IMR-90 (cell line): ENCODE data around the gene LPAR2. TPM values are rescaled to one million over a fixed set of nuclear protein-coding genes. Genes with fewer than 3 reads are reported as not detected.

ENCODE experiments used
- ATAC-seq: fragments of 200-7000 bp; cut with Tn5 transposase; 2 replicates; pipeline ENCODE4 v1.9.1; 2020; ENCODE audit warnings: low read depth, mild to moderate bottlenecking, moderate library complexity
- BruUV-seq: library from RNA; stranded (reverse); fragments of 400-500 nt; replicated peaks from 2 replicates; lab custom pipeline; 2021; lab: Mats Ljungman, UMichigan
- CTCF ChIA-PET: fragments of 300-600 bp; formaldehyde crosslinking; extraction: SDS; loops from one replicate; lab custom pipeline; 2021; ENCODE audit warnings: antibody characterized with exemption; lab: Yijun Ruan, JAX
- POLR2A ChIA-PET: fragments of 300-600 bp; sonication (Branson Sonifier 250); formaldehyde crosslinking; loops from one replicate; lab custom pipeline; 2022; ENCODE audit warnings: antibody characterized with exemption; ENCODE audit not compliant: unreplicated experiment; lab: Charles Lee
- DNase-seq: peaks from one replicate; pipeline ENCODE4 v3.0.0; 2013
- H2AFZ ChIP-seq: replicated peaks from 2 replicates; pipeline ENCODE3; 2013; ENCODE audit warnings: low read length, mild to moderate bottlenecking; ENCODE audit not compliant: poor library complexity
- H2AK5ac ChIP-seq: 2 replicates; pipeline ENCODE4 v1.6.1; 2013; ENCODE audit warnings: low read depth, low read length, inconsistent platforms
- H2AK9ac ChIP-seq: replicated peaks from 2 replicates; pipeline ENCODE3; 2013; ENCODE audit warnings: mild to moderate bottlenecking, low read depth, low read length, moderate library complexity; ENCODE audit not compliant: poor library complexity
- H2BK120ac ChIP-seq: 2 replicates; pipeline ENCODE4 v1.6.1; 2013; ENCODE audit warnings: low read depth, low read length, inconsistent platforms
- H2BK15ac ChIP-seq: 3 replicates; pipeline ENCODE4 v1.6.1; 2013; ENCODE audit warnings: low read depth, low read length, inconsistent platforms
- H2BK20ac ChIP-seq: 2 replicates; pipeline ENCODE4 v1.6.1; 2013; ENCODE audit warnings: low read depth, mild to moderate bottlenecking, inconsistent platforms, low read length, moderate library complexity
- H2BK5ac ChIP-seq: 2 replicates; pipeline ENCODE4 v1.6.1; 2013; ENCODE audit warnings: mild to moderate bottlenecking, low read depth, low read length, inconsistent platforms; ENCODE audit not compliant: poor library complexity, severe bottlenecking
- H3K14ac ChIP-seq: replicated peaks from 2 replicates; pipeline ENCODE4 v1.6.1; 2013; ENCODE audit warnings: low read depth, low read length, inconsistent platforms
- H3K18ac ChIP-seq: 2 replicates; pipeline ENCODE4 v1.6.1; 2013; ENCODE audit warnings: low read depth, low read length, control low read depth
- H3K23ac ChIP-seq: 2 replicates; pipeline ENCODE4 v1.6.1; 2013; ENCODE audit warnings: low read depth, low read length, inconsistent platforms
- H3K27ac ChIP-seq: 2 replicates; pipeline ENCODE4 v1.5.1; 2013; ENCODE audit warnings: mild to moderate bottlenecking, control low read depth, low read length; ENCODE audit not compliant: insufficient read depth
- H3K27me3 ChIP-seq: 2 replicates; pipeline ENCODE4 v1.6.1; 2013; ENCODE audit warnings: low read length; ENCODE audit not compliant: control insufficient read depth, insufficient read depth
- H3K36me3 ChIP-seq: 2 replicates; pipeline ENCODE4 v1.6.1; 2013; ENCODE audit warnings: low read length, mixed read lengths; ENCODE audit not compliant: control insufficient read depth, insufficient read depth
- H3K4ac ChIP-seq: 2 replicates; pipeline ENCODE4 v1.6.1; 2013; ENCODE audit warnings: low read depth, low read length, inconsistent platforms
- H3K4me1 ChIP-seq: 2 replicates; pipeline ENCODE4 v1.6.1; 2013; ENCODE audit warnings: low read length, mixed read lengths; ENCODE audit not compliant: control insufficient read depth, insufficient read depth
- H3K4me2 ChIP-seq: 2 replicates; pipeline ENCODE4 v1.6.1; 2013; ENCODE audit warnings: low read depth, mild to moderate bottlenecking, control low read depth, low read length, moderate library complexity
- H3K4me3 ChIP-seq: 2 replicates; pipeline ENCODE4 v1.5.1; 2013; ENCODE audit warnings: low read depth, mild to moderate bottlenecking, control low read depth, low read length, moderate library complexity; ENCODE audit not compliant: insufficient read depth
- H3K56ac ChIP-seq: 2 replicates; pipeline ENCODE4 v1.6.1; 2013; ENCODE audit warnings: low read length, inconsistent platforms; ENCODE audit not compliant: insufficient read depth; ENCODE audit errors: extremely low read depth
- H3K79me1 ChIP-seq, 2 experiments: 2 replicates each; pipeline ENCODE4 v1.6.1; 2013; ENCODE audit warnings: low read length in 2 of 2, inconsistent platforms in 1 of 2, low read depth in 1 of 2
- H3K9ac ChIP-seq: 2 replicates; pipeline ENCODE4 v1.6.1; 2013; ENCODE audit warnings: low read depth, low read length, control low read depth
- H3K9me1 ChIP-seq: 2 replicates; pipeline ENCODE4 v1.6.1; 2013; ENCODE audit warnings: low read length, inconsistent platforms; ENCODE audit not compliant: insufficient read depth
- H3K9me3 ChIP-seq: 2 replicates; pipeline ENCODE4 v1.6.1; 2013; ENCODE audit warnings: low read length; ENCODE audit not compliant: control insufficient read depth, insufficient read depth
- H4K20me1 ChIP-seq: 2 replicates; pipeline ENCODE4 v1.6.1; 2013; ENCODE audit warnings: low read length, inconsistent platforms; ENCODE audit not compliant: insufficient read depth
- H4K5ac ChIP-seq: 2 replicates; pipeline ENCODE4 v1.6.1; 2013; ENCODE audit warnings: mild to moderate bottlenecking, low read depth, low read length, control low read depth
- H4K8ac ChIP-seq, 2 experiments: 2 replicates each; pipeline ENCODE4 v1.6.1; 2013; ENCODE audit warnings: low read depth in 2 of 2, low read length in 2 of 2, control low read depth in 1 of 2, inconsistent platforms in 1 of 2
- H4K91ac ChIP-seq: 2 replicates; pipeline ENCODE4 v1.6.1; 2013; ENCODE audit warnings: low read depth, low read length, inconsistent platforms; ENCODE audit not compliant: insufficient read depth
- MAFK ChIP-seq: IDR thresholded peaks from 2 replicates; pipeline ENCODE4 v1.6.1; 2012; ENCODE audit warnings: low read depth, low read length, improper control_type of control experiment
- RCOR1 ChIP-seq: IDR thresholded peaks from 2 replicates; pipeline ENCODE4 v1.6.1; 2012; ENCODE audit warnings: mild to moderate bottlenecking, low read length, improper control_type of control experiment; ENCODE audit not compliant: insufficient replicate concordance
- WGBS, 2 experiments: methylation state at CpG; one replicate each; pipeline versions ENCODE4 v1.1.5 to v1.1.7; 2013; ENCODE audit warnings: missing lambda C conversion rate in 2 of 2; ENCODE audit not compliant: insufficient read length in 1 of 2; ENCODE audit errors: extremely low coverage in 2 of 2; 5-methylcytosine and 5-hydroxymethylcytosine counted together
- dilution Hi-C: fragments of 300-500 bp; cut with HindIII; formaldehyde crosslinking; loops from one replicate; pipeline ENCODE4 v1.14.3; 2018; ENCODE audit warnings: low sequenced_read_pairs; ENCODE audit not compliant: unreplicated experiment
- in situ Hi-C: fragments of 300-500 bp; cut with MboI; formaldehyde crosslinking; loops from 3 replicates; pipeline ENCODE4 v1.14.3; 2019; ENCODE audit warnings: low sequenced_read_pairs, inconsistent platforms, mixed read lengths
- intact Hi-C: fragments of 100-400 bp; cut with micrococcal nuclease; formaldehyde crosslinking; loops from 2 replicates; pipeline ENCODE4 v1.10.0; 2022
- polyA plus RNA-seq, 3 experiments: library from polyadenylated mRNA; depleted of rRNA; stranded (reverse); fragments of >200 nt; gene quantifications; 2 replicates each; pipeline ENCODE4 v1.2.3, GENCODE V29; 2012; ENCODE audit warnings: low replicate concordance in 1 of 3
- total RNA-seq: library from RNA; depleted of rRNA; stranded (reverse); fragments of >200 nt; gene quantifications from 2 replicates; pipeline ENCODE4 v1.2.3, GENCODE V29; 2012
- TF ChIP-seq, protein P1 (sequence below): fragments of 150-350 bp; IDR thresholded peaks from 2 replicates; pipeline ENCODE4 v1.6.1; 2016; ENCODE audit warnings: low read depth, mild to moderate bottlenecking, low read length, moderate library complexity, borderline replicate concordance

LPAR2 gene
- total and polyA plus RNA-seq, 2 of the 4 experiments (the other 2 are of a cell fraction): under 0.01 to 5.4 TPM

DNA sequence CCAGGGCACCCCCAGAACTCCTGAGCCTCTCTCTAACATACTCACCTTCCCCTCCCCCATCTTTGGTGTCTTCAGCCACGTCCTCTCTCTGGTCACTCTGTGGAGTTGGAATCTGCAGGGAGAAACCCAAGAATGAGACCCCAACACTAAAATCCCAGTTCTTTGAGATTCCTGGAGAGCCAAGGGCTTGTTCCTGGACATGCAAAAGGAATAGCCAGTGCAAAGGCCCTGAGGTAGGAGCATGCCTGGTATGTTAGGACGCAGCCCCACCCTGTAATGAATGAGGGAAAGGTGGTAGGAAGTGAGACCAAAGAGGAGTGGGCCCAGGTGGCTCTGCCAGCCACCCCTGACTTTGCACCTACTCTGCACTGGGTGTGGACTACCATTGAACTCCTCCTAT, 2.4 kb upstream of the LPAR2 start:
- no peak for DNase-seq
- no TSS peak for BruUV-seq
- WGBS, 2 experiments: no CpG with 5 or more reads among the region's 2 CpGs

More for the DNA sequence above, 2.4 kb upstream of the LPAR2 start:
- ChIA-PET CTCF (no interaction called here), POLR2A (no interaction called here)
- Histone ChIP-seq H3K79me1 (no peaks in the 10 kb centered on the region), H3K9ac (no peak overlapping the region), H3K4me1 (no peaks in the 10 kb centered on the region), H3K27ac (no peak overlapping the region), H2BK15ac (no peak overlapping the region), H3K4me2 (no peak overlapping the region), H3K14ac (no peak overlapping the region), H4K8ac (no peak overlapping the region), H3K18ac (no peak overlapping the region), H2BK20ac (no peak overlapping the region), H2BK120ac (no peak overlapping the region), H2AFZ (no peak overlapping the region), H2BK5ac (no peak overlapping the region), H4K91ac (no peak overlapping the region), H3K36me3 (peaks cover 39% of the 10 kb centered on the region), H2AK5ac (no peak overlapping the region), H3K9me1 (peaks cover 3% of the 10 kb centered on the region), H3K23ac (no peak overlapping the region), H3K27me3 (no peaks in the 10 kb centered on the region; the same call in 1 of the 2 replicates), H2AK9ac (peak overlapping the region; percentile 50), H4K20me1 (no peaks in the 10 kb centered on the region), H3K4me3 (no peak overlapping the region), H3K9me3 (no peaks in the 10 kb centered on the region), H4K5ac (no peak overlapping the region), H3K4ac (no peak overlapping the region), H3K56ac (no peak overlapping the region)
- intact Hi-C loops (no loop called here), dilution Hi-C loops (no loop called here), in situ Hi-C loops (loop anchor here (25.0 kb wide), 1 partner anchor 243 kb away; no protein-coding TSS in a partner anchor)
- ATAC-seq: no peak
- TF ChIP-seq, protein P1, sequence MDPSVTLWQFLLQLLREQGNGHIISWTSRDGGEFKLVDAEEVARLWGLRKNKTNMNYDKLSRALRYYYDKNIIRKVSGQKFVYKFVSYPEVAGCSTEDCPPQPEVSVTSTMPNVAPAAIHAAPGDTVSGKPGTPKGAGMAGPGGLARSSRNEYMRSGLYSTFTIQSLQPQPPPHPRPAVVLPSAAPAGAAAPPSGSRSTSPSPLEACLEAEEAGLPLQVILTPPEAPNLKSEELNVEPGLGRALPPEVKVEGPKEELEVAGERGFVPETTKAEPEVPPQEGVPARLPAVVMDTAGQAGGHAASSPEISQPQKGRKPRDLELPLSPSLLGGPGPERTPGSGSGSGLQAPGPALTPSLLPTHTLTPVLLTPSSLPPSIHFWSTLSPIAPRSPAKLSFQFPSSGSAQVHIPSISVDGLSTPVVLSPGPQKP: no peak
- TF ChIP-seq MAFK (no peak), RCOR1 (no peak)
